GM18951 (cell line): ENCODE results near the gene ZCCHC24.

Experiments
- POLR2A ChIP-seq: IDR thresholded peaks from 4 replicates; pipeline ENCODE4 v1.6.1; 2011; ENCODE audit warnings: mild to moderate bottlenecking; ENCODE audit not compliant: insufficient read length, insufficient read depth; ENCODE audit errors: extremely low read depth
- in situ Hi-C: fragments of 300-500 bp; cut with MboI; formaldehyde crosslinking; loops from one replicate; pipeline ENCODE4 v1.12.0; 2022; ENCODE audit warnings: low sequenced_read_pairs, mixed read lengths, inconsistent platforms; ENCODE audit not compliant: unreplicated experiment

The ZCCHC24 gene

DNA sequence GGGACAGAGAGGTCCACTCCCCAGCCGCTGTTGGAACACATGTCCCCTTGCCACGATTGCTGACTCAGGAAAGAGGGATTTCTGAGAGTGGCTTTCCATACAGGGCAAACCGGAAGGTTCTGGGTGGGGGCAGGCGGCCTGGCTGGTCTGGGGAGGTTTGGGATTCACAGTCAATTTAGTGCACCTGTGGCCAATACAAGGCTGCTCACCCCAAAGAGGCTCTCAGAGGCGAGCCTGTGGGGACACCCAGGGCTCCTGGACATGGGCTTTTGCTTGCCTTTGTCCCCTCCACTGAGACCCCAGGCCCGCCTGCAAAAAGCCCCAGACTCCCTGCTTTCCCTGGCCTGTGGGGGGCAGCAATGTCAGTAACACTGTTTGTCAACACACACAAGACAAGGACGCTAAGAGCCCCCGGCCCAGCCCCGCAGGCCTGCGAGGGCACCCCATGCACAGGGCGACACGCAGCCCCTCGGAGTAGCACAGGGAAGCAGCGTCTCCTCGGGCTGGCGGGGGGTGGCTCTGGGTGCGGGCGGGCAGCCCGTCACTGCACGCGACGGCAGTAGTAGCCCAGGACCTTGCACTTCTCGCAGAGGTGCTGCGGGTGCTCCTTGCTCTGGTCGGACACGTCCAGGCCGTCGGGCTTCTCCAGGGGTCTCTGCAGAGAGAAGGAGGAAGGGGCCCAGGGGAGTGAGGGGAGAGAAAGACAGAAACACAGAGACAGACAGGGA is 59.5 kb downstream of the ZCCHC24 start:
- in situ Hi-C loops = no loop called here
- no peak for TF ChIP-seq POLR2A

- in situ Hi-C loops = no loop called here
These were observed 60.0 kb downstream of the ZCCHC24 start for GRCh38 chr10:79385392-79385795.

DNA sequence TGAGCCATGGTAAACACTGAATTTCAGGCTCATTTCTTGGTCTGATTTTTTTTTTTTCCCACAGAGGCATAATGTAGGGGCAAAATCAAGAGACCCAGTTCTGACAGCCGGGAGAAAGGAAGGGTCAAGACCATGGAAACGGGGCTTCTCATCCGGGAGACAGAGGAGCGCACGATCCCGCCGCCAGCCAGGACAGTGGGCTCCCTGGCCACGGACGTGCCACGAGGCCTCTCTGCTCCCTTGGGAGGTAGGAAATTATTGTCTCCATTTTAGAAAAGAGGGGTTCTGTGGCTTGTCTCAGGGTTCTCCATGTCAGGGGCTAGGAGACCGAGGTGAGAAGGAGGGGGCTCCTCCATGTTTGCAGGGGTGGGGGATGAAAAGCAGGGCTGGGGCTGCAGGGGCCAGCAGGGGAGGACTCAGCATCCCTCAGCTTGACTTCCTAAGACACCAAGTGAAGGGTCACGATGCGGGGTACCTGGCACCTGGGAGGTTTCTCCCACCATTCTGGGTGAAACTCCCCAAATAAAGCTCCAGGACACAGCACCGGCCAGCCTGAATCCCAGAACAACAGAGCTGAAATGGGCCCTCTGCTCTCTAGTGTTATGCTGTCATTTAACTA is 60.5 kb downstream of the ZCCHC24 start:
- TF ChIP-seq POLR2A = no peak
- in situ Hi-C loops = no loop called here

More at GRCh38 chr10:79385392-79385795, 60.0 kb downstream of the ZCCHC24 start:
- TF ChIP-seq POLR2A = no peak

GRCh38 chr10:79383974-79384606 is 61.3 kb downstream of the ZCCHC24 start:
- in situ Hi-C loops = no loop called here

GRCh38 chr10:79382491-79382941 is 62.9 kb downstream of the ZCCHC24 start:
- no peak for TF ChIP-seq POLR2A
- in situ Hi-C loops = no loop called here

More at GRCh38 chr10:79383974-79384606, 61.3 kb downstream of the ZCCHC24 start:
- TF ChIP-seq POLR2A = no peak

DNA sequence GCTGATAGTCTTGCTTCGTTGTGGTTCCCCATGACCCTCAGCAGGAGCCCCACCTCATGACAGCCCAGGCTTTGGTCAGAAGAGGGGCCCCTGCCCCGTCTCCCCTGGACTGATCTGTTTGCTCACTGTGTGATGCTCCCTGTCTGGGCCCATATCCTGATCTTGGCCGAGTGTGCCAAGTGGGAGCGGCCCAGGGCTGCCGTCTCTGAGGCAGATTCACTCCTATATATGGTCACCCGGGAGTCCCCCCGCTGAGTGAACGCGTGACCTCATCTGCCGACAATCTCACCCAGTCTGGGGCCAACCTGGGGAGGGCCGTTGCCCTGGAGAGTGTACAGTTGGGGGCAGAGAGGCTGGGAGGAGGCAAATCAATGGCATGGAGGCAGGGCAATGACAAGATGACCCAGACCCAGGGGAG is 63.6 kb downstream of the ZCCHC24 start:
- in situ Hi-C loops = no loop called here
- no peak for TF ChIP-seq POLR2A

DNA sequence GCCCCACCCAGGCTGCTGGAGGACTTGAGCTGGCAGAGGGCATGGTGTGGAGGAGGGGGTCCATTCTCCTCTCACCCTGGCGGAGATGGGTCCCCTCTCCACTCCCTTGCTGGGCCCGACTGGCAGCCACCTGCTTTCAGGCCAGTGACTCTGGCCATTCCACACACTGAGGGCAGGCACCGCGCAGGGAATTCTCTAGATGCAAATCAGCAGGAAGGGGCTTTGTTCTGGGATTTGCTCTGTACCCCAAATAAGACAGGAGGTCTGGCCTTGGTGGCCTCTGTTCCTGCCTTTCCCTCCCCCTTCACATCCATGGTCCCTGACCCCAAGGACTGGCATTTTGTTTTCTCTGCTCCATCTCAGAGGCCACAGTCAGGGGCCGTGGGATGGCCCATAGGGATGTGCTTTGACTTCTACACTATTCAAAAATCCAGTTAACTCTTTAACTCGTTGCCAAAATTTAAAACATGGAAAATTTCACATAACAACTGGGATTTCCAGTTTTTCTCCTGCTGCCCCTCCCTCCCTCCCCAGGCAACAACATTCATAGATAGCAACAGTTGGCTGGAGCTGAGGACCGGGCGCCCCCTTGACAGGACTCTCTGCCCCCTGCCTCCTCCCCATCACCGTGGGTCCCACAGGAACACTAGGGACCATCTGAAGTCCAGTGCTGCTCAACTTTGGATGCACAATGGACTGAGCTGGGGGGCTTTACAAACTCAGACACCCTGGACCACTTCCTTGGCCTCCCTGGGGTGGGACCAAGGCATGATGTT is 64.3 kb downstream of the ZCCHC24 start:
- in situ Hi-C loops = no loop called here
- TF ChIP-seq POLR2A = no peak

DNA sequence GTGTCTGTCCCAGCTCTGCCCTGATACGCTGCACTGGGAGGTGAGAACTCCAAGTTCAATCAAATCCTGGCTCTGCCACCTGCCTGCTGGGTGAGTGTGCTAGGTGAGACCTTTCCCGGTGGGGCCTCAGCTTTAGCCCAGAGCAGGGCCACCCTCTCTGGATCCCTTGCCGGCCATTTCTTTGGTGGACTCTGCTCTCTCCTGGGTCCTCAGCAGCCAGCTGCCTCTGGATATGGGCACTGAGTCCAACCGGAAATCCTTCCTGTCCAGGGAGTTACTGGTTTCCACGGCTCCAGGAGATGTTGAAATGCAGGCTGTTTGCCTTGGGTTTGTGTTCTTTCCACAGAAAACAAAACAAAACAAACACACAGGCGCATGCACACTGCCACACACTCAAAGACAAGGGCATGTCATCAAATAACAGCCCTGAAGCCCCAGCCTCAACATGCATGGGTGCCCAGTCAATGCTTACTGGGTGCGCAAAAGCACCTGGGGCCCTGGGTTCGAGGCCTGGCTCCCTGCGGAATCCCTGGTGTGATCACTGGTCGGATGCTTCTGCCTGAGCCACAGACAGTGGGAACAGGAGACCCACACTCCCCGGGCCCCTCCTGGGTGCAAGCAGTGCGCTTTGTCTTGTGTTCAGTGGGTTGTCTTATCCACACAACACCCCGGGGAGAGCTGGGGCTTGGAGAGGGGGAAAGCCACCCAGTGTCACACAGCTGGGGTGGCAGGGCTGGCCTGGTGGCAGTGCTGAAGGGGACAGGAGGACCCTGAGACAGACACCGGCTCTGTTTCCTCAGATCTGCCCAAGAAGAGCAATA is 65.1 kb downstream of the ZCCHC24 start:
- in situ Hi-C loops = no loop called here
- TF ChIP-seq POLR2A = no peak

DNA sequence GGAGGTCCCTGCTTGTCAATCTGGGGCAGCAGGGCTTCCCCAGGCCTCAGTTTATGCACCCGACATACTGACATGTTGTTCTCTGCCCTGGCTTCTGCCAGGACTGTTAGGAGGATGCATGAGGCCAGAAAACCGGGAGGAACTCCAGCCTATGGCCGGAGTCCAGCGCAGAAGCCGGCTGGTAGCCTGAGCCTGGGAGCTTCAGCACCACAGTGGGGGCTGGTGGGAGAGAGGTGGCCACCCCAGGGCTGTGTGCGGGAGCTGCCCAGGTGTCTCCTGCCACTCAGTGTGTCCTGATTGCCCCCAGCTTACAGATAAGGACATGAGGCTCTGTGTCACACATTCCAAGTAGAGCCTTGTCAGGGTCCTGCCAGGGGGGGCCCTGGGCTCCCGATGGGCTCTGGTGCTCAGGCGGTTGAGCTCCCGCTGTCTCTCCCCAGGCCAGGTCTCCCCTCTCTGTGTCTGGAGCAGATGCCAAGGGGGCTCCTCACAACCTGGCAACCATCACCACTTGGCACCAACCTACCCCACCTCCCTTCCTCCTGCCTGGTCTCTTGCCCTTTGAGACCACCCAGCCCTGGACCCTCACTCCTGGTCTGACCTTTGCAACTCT is 65.8 kb downstream of the ZCCHC24 start:
- TF ChIP-seq POLR2A = no peak
- in situ Hi-C loops = no loop called here

DNA sequence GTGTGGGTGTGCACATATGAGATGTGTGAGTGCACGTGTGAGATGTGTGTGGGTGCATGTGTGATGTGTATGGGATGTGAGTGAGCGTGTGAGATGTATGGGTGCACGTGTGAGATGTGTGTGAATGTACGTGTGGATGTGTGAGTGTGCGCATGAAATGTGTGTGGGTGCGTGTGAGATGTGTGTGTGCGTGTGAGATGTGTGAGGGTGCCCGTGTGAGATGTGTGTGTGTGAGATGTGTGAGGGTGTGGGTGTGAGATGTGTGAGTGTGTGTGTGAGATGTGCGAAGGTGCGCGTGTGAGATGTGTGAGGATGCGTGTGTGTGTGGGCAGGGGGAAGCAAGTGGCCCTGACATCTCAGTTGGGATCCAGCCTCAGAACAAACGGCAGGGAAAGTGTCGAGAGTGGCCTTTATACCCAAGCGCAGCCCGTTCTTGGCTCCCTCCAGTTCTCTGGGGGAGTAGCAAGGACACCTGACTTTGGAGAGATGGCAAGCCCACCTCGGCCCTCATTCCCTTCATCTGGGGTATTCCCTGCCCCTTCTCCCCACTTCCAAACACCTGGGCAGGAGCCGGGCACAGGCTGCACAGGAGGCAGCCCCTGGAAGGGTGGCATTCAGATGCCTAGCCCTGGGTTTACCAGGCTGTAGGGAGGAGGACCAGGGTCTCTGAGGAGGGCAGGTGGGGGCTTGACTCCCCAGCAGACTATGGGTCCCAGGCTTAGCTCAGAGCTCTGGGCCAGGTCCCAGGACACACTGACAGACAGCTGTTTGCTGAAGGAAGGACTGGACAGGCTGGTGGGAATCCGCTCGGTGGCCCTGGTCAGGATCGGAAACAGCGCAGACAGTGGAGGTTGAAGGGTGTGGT is 66.5 kb downstream of the ZCCHC24 start:
- no peak for TF ChIP-seq POLR2A
- in situ Hi-C loops = no loop called here

DNA sequence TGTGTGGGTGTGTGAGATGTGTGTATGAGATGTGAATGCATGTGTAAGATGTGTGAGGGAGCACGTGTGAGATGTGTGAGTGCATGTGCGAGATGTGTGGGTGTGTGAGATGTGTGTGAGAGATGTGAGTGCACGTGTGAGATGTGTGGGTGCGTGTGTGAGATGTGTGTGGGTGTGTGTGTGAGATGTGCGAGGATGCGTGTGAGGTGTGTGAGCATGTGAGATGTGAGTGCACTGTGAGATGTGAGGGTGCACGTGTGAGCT is 67.1 kb downstream of the ZCCHC24 start:
- no peak for TF ChIP-seq POLR2A
- in situ Hi-C loops = no loop called here
